H1 (cell line): ENCODE measurements around the gene TXNL4A. TPM values are rescaled to one million over a fixed set of nuclear protein-coding genes. Genes with fewer than 3 reads are reported as not detected.

ENCODE experiments used
- CTCF ChIA-PET: fragments of 300-600 bp; sonication (Branson Sonifier 250); formaldehyde crosslinking; loops from one replicate; lab custom pipeline; 2021; ENCODE audit not compliant: partially characterized antibody; lab: Charles Lee
- POLR2A ChIA-PET: fragments of 300-600 bp; sonication (Branson Sonifier 250); formaldehyde crosslinking; loops from one replicate; lab custom pipeline; 2021; ENCODE audit warnings: inconsistent platforms; ENCODE audit not compliant: partially characterized antibody; lab: Charles Lee
- DNase-seq, 2 experiments: peaks; one replicate each; pipeline versions ENCODE4 v3.0.0 to v3.0.0-alpha.2; 2010 to 2022; ENCODE audit warnings: low spot score in 2 of 2, low read depth in 1 of 2, mixed read lengths in 1 of 2
- FAIRE-seq: peaks from 2 replicates; lab custom pipeline; 2011; peaks lifted over from hg19 to GRCh38; lab: Jason Lieb, UNC
- H2AFZ ChIP-seq: 2 replicates; pipeline ENCODE4 v1.8.1; 2012; ENCODE audit warnings: low read length, inconsistent platforms
- H2AK5ac ChIP-seq: 2 replicates; pipeline ENCODE4 v1.6.1; 2013; ENCODE audit warnings: low read depth, low read length
- H2BK120ac ChIP-seq: replicated peaks from 2 replicates; pipeline ENCODE3; 2013; ENCODE audit warnings: low read depth, low read length, inconsistent platforms
- H2BK12ac ChIP-seq: 2 replicates; pipeline ENCODE4 v1.6.1; 2013; ENCODE audit warnings: low read depth, low read length
- H2BK15ac ChIP-seq: 2 replicates; pipeline ENCODE4 v1.6.1; 2013; ENCODE audit warnings: low read length
- H2BK20ac ChIP-seq: 2 replicates; pipeline ENCODE4 v1.6.1; 2013; ENCODE audit warnings: low read length
- H2BK5ac ChIP-seq: 2 replicates; pipeline ENCODE4 v1.6.1; 2013; ENCODE audit warnings: low read depth, low read length
- H3K14ac ChIP-seq: 2 replicates; pipeline ENCODE4 v1.6.1; 2013; ENCODE audit warnings: inconsistent platforms; ENCODE audit not compliant: insufficient read length
- H3K18ac ChIP-seq: 2 replicates; pipeline ENCODE4 v1.6.1; 2013; ENCODE audit warnings: low read length; ENCODE audit errors: extremely low read depth
- H3K23ac ChIP-seq: 2 replicates; pipeline ENCODE4 v1.6.1; 2013; ENCODE audit warnings: inconsistent platforms; ENCODE audit not compliant: insufficient read length
- H3K23me2 ChIP-seq: 2 replicates; pipeline ENCODE4 v1.6.1; 2013; ENCODE audit warnings: low read depth, low read length
- H3K27ac ChIP-seq: 2 replicates; pipeline ENCODE4 v1.6.1; 2011; ENCODE audit warnings: low read depth, low read length, inconsistent platforms
- H3K27me3 ChIP-seq, 4 experiments: replicated peaks in 1 of 4; 1 replicate in 1 of 4; 2 replicates in 3 of 4; pipeline versions ENCODE4 v1.6.1 to v1.8.1; 2011 to 2013; ENCODE audit warnings: low read length in 3 of 4, mild to moderate bottlenecking in 3 of 4, inconsistent platforms in 2 of 4, mixed read lengths in 2 of 4, moderate library complexity in 1 of 4; ENCODE audit not compliant: control insufficient read depth in 3 of 4, insufficient read depth in 3 of 4; ENCODE audit errors: extremely low read depth in 1 of 4
- H3K36me3 ChIP-seq, 4 experiments: 2 replicates each; pipeline versions ENCODE4 v1.6.1 to v1.8.1; 2011 to 2013; ENCODE audit warnings: mild to moderate bottlenecking in 4 of 4, low read length in 3 of 4, moderate library complexity in 2 of 4, control low read depth in 1 of 4, inconsistent platforms in 1 of 4; ENCODE audit not compliant: insufficient read depth in 4 of 4, control insufficient read depth in 2 of 4
- H3K4ac ChIP-seq: replicated peaks from 2 replicates; pipeline ENCODE3; 2013; ENCODE audit warnings: low read length, low read depth, mixed read lengths, inconsistent platforms; ENCODE audit not compliant: insufficient read length
- H3K4me1 ChIP-seq, 4 experiments: replicated peaks in 1 of 4; 1 replicate in 1 of 4; 2 replicates in 3 of 4; pipeline versions ENCODE4 v1.6.1 to v1.8.1; 2011 to 2013; ENCODE audit warnings: low read length in 3 of 4, inconsistent platforms in 2 of 4, mixed read lengths in 1 of 4; ENCODE audit not compliant: insufficient read depth in 4 of 4, control insufficient read depth in 3 of 4
- H3K4me2 ChIP-seq, 2 experiments: 2 replicates each; pipeline versions ENCODE4 v1.6.1 to v1.8.1; 2011 to 2013; ENCODE audit warnings: low read depth in 2 of 2, low read length in 2 of 2, control low read depth in 1 of 2, inconsistent platforms in 1 of 2, mild to moderate bottlenecking in 1 of 2; ENCODE audit not compliant: insufficient read depth in 1 of 2
- H3K4me3 ChIP-seq, 4 experiments: fragments of 200-600, 300-600 bp in 1 of 4; sonication (generic), shearing (Covaris generic), sonication (Bioruptor Twin) in 1 of 4; 2 replicates each; pipeline versions ENCODE4 v1.5.1 to v1.8.1; 2011 to 2016; ENCODE audit warnings: low read length in 4 of 4, low read depth in 3 of 4, control low read depth in 2 of 4, inconsistent platforms in 2 of 4, mild to moderate bottlenecking in 2 of 4, mixed read lengths in 1 of 4, moderate library complexity in 1 of 4; ENCODE audit not compliant: insufficient read depth in 2 of 4; ENCODE audit errors: extremely low read depth in 1 of 4
- H3K56ac ChIP-seq: replicated peaks from 2 replicates; pipeline ENCODE3; 2013; ENCODE audit warnings: low read depth, mild to moderate bottlenecking, mixed read lengths, low read length, inconsistent platforms; ENCODE audit not compliant: insufficient read length
- H3K79me1 ChIP-seq: 2 replicates; pipeline ENCODE4 v1.6.1; 2013; ENCODE audit warnings: low read depth, low read length, control low read depth
- H3K79me2 ChIP-seq, 2 experiments: 2 replicates each; pipeline versions ENCODE4 v1.6.1 to v1.8.1; 2012 to 2013; ENCODE audit warnings: low read length in 2 of 2, mild to moderate bottlenecking in 2 of 2, inconsistent platforms in 1 of 2; ENCODE audit not compliant: insufficient read depth in 2 of 2, control insufficient read depth in 1 of 2
- H3K9ac ChIP-seq, 4 experiments: replicated peaks in 1 of 4; 1 replicate in 1 of 4; 2 replicates in 3 of 4; pipeline versions ENCODE4 v1.6.1 to v1.8.1; 2011 to 2013; ENCODE audit warnings: low read depth in 3 of 4, low read length in 3 of 4, control low read depth in 2 of 4, mild to moderate bottlenecking in 2 of 4, moderate library complexity in 2 of 4, inconsistent platforms in 1 of 4; ENCODE audit errors: extremely low read depth in 1 of 4
- H3K9me3 ChIP-seq, 2 experiments: 2 replicates each; pipeline versions ENCODE4 v1.6.1 to v1.8.1; 2012 to 2013; ENCODE audit warnings: mild to moderate bottlenecking in 2 of 2, moderate library complexity in 2 of 2, control low read depth in 1 of 2, inconsistent platforms in 1 of 2, low read depth in 1 of 2, low read length in 1 of 2, mixed read lengths in 1 of 2; ENCODE audit not compliant: insufficient read depth in 2 of 2
- H4K20me1 ChIP-seq, 2 experiments: replicated peaks in 1 of 2; 2 replicates each; pipeline versions ENCODE3 to v1.8.1; 2011 to 2013; ENCODE audit warnings: inconsistent platforms in 2 of 2, low read length in 2 of 2, mild to moderate bottlenecking in 1 of 2; ENCODE audit not compliant: insufficient read depth in 2 of 2, control insufficient read depth in 1 of 2
- H4K5ac ChIP-seq: 2 replicates; pipeline ENCODE4 v1.6.1; 2013; ENCODE audit warnings: low read length, low read depth, mixed read lengths, inconsistent platforms; ENCODE audit not compliant: insufficient read length
- H4K8ac ChIP-seq: 2 replicates; pipeline ENCODE4 v1.8.0; 2013; ENCODE audit warnings: mild to moderate bottlenecking, moderate library complexity, low read length, inconsistent platforms; ENCODE audit not compliant: insufficient read depth; ENCODE audit errors: extremely low read depth
- H4K91ac ChIP-seq: replicated peaks from 2 replicates; pipeline ENCODE3; 2013; ENCODE audit warnings: low read length, mixed read lengths, inconsistent platforms; ENCODE audit not compliant: insufficient read length
- CBX5 ChIP-seq: fragments of 300-800, 300-1000 bp; sonication (generic); IDR thresholded peaks from 2 replicates; pipeline ENCODE4 v1.7.1; 2016; ENCODE audit warnings: antibody characterized with exemption, low read length, low read depth
- CTBP2 ChIP-seq: IDR thresholded peaks from 2 replicates; pipeline ENCODE4 v1.7.0; 2011; ENCODE audit warnings: borderline replicate concordance, mild to moderate bottlenecking, moderate library complexity, mixed read lengths, low read length; ENCODE audit not compliant: insufficient read depth, insufficient read length
- EP300 ChIP-seq, 2 experiments: IDR thresholded peaks; 1 replicate in 1 of 2; 2 replicates in 1 of 2; pipeline ENCODE4 v1.6.1; 2011 to 2012; ENCODE audit warnings: low read depth in 2 of 2, low read length in 2 of 2, mild to moderate bottlenecking in 2 of 2, borderline replicate concordance in 1 of 2, inconsistent platforms in 1 of 2, moderate library complexity in 1 of 2
- KDM4A ChIP-seq: IDR thresholded peaks from one replicate; pipeline ENCODE4 v1.7.1; 2012; ENCODE audit warnings: low read depth, mild to moderate bottlenecking, moderate library complexity, low read length, inconsistent platforms; ENCODE audit not compliant: severe bottlenecking
- SIRT6 ChIP-seq: IDR thresholded peaks from one replicate; pipeline ENCODE4 v1.7.1; 2012; ENCODE audit warnings: low read length, inconsistent platforms
- TBP ChIP-seq: IDR thresholded peaks from 2 replicates; pipeline ENCODE4 v1.6.1; 2011; ENCODE audit warnings: low read depth, low read length, improper control_type of control experiment
- TEAD4 ChIP-seq: IDR thresholded peaks from 2 replicates; pipeline ENCODE4 v1.6.1; 2012; ENCODE audit warnings: low read depth, low read length, inconsistent platforms, mixed read lengths
- USF2 ChIP-seq: IDR thresholded peaks from 2 replicates; pipeline ENCODE4 v1.6.1; 2011; ENCODE audit warnings: low read length, improper control_type of control experiment
- WGBS, 2 experiments: shearing (Covaris generic) in 1 of 2; methylation state at CpG; one replicate each; pipeline versions ENCODE4 v1.1.6 to v1.1.7; 2013 to 2015; ENCODE audit warnings: low lambda C conversion rate in 2 of 2, mixed read lengths in 2 of 2, inconsistent platforms in 1 of 2, low coverage in 1 of 2, missing lambda C conversion rate in 1 of 2; ENCODE audit not compliant: insufficient replicate concordance in 2 of 2, insufficient coverage in 1 of 2, insufficient read length in 1 of 2; ENCODE audit errors: extremely low coverage in 1 of 2, missing lambda C conversion rate in 1 of 2; 5-methylcytosine and 5-hydroxymethylcytosine counted together
- polyA plus RNA-seq, 7 experiments: library from polyadenylated mRNA; depleted of rRNA in 3 of 7; stranded (reverse) in 5 of 7; unstranded in 2 of 7; fragments of >200 nt in 5 of 7; fragments of 200-250 nt in 2 of 7; gene quantifications; 1 replicate in 5 of 7; 2 replicates in 1 of 7; 4 replicates in 1 of 7; pipeline versions ENCODE4 v1.2.1 to v1.2.3, GENCODE V29; 2011 to 2013; ENCODE audit warnings: missing spikeins in 2 of 7, mixed read lengths in 2 of 7
- total RNA-seq: library from RNA; stranded (reverse); fragmentation: NEBNext Ultra II Directional; extraction: Animal tissue kit (Norgen Biotek cat#: 25700); gene quantifications from 2 replicates; pipeline ENCODE4 v1.2.1, GENCODE V29; 2021

Gene TXNL4A
- total and polyA plus RNA-seq, 2 of the 8 experiments (the other 6 are each of a cell fraction or from before 2014, with no cell fraction given): 169 to 181 TPM

GRCh38 chr18:80026363-80026762 is 38.0 kb upstream of the TXNL4A start:
- Histone ChIP-seq H3K14ac (no peak overlapping the region), H3K4me2 (no peak overlapping the region), H2AFZ (no peak overlapping the region), H3K18ac (no peak overlapping the region), H3K4me3 (no peak overlapping the region), H3K23me2 (no peaks in the 10 kb centered on the region), H2BK15ac (no peak overlapping the region), H4K8ac (no peak overlapping the region), H3K9ac (no peak overlapping the region), H4K5ac (no peak overlapping the region), H2BK12ac (no peak overlapping the region), H3K79me1 (no peaks in the 10 kb centered on the region), H4K20me1 (no peaks in the 10 kb centered on the region), H3K27me3 (no peaks in the 10 kb centered on the region), H3K23ac (no peak overlapping the region), H3K79me2 (no peaks in the 10 kb centered on the region), H2BK20ac (no peak overlapping the region), H3K9me3 (peaks cover 31 to 48% of the 10 kb centered on the region in 2 experiments), H4K91ac (no peak overlapping the region), H3K27ac (no peak overlapping the region), H3K56ac (no peak overlapping the region), H2AK5ac (no peak overlapping the region), H3K4ac (no peak overlapping the region), H2BK120ac (no peak overlapping the region), H3K36me3 (no peaks in the 10 kb centered on the region), H3K4me1 (no peaks in the 10 kb centered on the region), H2BK5ac (no peak overlapping the region)
- TF ChIP-seq EP300 (IDR thresholded peaks at IDR 0.05; ENCODE audit: borderline replicate concordance in 1 of 2, low read depth in 2 of 2, low read length in 2 of 2) (no peak), CBX5 (no peak), SIRT6 (no peak), CTBP2 (no peak), TEAD4 (no peak), USF2 (no peak), TBP (no peak), KDM4A (no peak)
- FAIRE-seq (no peak), DNase-seq (no peak)
- CTCF ChIA-PET: interaction anchor here (0.6 to 1.3 kb wide), 4 partner anchors 13 to 213 kb away, joined by 3 to 4 read pairs (median 3); no protein-coding TSS in a partner anchor
- 88% methylated on average over 7 of the region's 7 CpGs; no CpG with 5 or more reads in 1 of the 2 experiments for WGBS, 2 experiments
- POLR2A ChIA-PET: no interaction called here
